MV-4-11 (cell line): ENCODE data around the gene COL19A1.
"Not testable (repeated sequence)": the region's sequence is repeated elsewhere in the genome, so short reads cannot be mapped to it uniquely, and the experiment has no call there.

Experiments used
- DNase-seq: peaks from one replicate; lab custom pipeline; 2025; lab: John Stamatoyannopoulos, UW

The COL19A1 gene

GRCh38 chr6:69965974-69966373 is 99.6 kb downstream of the COL19A1 start:
- not testable (repeated sequence) for DNase-seq

DNA sequence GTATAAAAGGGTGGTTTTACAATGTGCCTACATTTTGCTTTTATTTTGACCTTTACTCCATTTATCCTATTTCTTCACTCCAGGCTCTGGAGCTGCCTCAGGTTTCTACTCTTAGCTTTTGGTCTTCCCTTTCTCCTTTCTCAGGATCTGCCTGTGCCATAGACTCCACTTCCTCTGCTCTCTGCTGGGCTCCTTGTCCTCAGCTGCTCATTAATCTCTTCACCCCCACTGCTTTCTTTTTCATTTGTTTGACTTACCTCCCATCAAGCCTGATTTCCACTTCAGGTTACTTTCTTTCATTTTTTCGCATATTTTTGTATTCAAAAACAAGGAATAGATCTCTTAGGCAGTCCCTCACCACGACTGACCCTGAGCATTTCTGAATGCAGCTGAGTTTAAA is 106.8 kb downstream of the COL19A1 start:
- no peak for DNase-seq

DNA sequence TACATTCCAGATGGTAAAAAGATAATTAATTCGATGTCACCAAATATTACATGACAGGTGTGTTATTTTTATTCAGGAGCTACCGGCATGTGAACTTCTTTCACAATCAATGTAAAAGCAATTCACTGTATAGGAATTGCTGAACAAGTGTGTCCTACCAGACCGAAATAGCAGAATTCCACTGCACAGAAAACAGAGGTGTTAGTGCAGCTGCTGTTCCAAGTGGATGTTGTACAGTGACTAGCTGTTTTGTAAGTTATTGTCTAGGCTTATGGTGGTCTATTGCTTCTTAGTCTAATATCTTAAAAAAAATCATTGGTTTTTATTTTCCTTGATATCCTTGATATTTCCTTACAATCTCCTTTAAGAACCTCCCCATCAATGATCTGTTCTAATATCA is 107.4 kb downstream of the COL19A1 start:
- DNase-seq, result no peak

DNA sequence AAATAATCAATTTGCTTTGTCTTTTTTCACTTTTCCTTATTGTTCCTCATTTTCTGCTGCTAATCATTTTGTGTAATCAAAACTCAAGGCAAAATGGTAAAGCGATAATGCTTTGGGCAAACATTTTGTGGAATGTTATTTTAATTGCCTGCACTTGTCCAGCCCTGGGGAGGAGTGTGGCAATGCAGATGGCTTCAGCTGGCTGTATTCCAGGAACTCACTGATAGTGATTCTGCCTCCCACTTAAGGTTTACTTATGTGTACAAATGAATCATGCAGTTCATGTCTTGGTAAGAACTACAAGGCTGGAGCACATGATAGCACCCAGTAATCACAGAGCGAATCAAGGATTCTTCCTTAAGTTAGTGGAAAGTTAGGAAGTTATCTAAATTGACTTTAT is 107.8 kb downstream of the COL19A1 start:
- DNase-seq, result no peak

- DNase-seq, result no peak
Observed at GRCh38 chr6:69976591-69977090, 110.3 kb downstream of the COL19A1 start.

GRCh38 chr6:69980624-69981023 is 114.3 kb downstream of the COL19A1 start:
- DNase-seq, result no peak

- no peak for DNase-seq
Observed at GRCh38 chr6:69984506-69984905, 118.2 kb downstream of the COL19A1 start.

DNA sequence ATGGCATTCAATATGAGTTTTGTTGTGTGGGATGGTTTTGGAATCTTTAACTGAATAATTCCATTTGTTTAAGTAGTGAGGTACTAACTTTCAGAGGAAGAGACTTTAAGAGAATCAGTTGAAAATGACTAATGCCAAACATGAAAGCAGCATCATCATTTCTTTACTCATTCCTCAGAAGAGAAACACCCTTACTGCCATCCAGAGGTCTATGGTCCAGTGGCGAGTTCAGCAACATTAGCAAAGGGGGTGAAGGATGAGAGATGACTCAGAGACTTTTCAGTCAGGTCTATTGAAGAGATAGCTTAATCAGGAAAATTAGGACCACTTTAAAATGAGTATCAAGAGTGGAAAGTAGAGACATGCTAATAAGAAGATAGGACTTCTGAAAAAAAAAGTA is 118.8 kb downstream of the COL19A1 start:
- no peak for DNase-seq

- no peak for DNase-seq
Observed at GRCh38 chr6:69987550-69987949, 121.2 kb downstream of the COL19A1 start.

GRCh38 chr6:69988458-69989126 is 122.2 kb downstream of the COL19A1 start:
- DNase-seq, result no peak

DNA sequence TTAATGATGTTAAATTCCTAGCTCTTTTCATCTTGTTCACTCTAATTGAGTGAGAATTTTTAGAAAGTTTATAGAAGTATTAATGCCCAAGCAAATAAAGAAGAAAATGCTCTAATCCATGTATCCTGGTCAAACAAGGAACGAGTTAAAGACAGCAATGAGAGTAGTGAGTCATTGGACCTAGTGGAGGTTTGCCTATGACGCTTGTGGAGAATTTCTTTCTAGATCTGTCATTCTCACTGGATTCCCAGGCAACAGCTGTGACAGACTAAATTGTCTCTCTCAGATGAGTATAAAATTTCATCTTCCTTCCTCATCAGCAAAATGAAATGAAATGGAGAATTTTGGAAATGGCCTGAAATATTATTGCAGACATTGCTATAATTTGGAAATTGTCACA is 127.9 kb downstream of the COL19A1 start:
- DNase-seq, result no peak

- no peak for DNase-seq
Observed at GRCh38 chr6:70008189-70008588, 141.8 kb downstream of the COL19A1 start.

GRCh38 chr6:70010339-70010738 is 144.0 kb downstream of the COL19A1 start:
- not testable (repeated sequence) for DNase-seq

DNA sequence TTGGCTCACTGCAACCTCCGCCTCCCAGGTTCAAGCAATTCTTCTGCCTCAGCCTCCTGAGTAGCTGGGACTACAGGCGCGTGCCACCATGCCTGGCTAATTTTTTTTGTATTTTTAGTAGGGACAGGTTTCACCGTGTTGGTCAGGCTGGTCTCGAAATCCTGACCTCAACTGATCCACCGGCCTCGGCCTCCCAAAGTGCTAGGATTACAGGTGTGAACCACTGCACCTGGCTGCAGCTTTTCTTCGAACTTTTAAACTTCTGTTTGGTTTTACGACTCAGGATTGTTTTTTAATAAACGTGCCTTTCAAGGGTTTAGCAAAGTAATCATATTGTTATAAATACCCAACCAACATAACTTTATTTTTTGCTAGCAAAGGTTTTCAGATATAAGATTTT is 156.8 kb downstream of the COL19A1 start:
- DNase-seq, result not testable (repeated sequence)

DNA sequence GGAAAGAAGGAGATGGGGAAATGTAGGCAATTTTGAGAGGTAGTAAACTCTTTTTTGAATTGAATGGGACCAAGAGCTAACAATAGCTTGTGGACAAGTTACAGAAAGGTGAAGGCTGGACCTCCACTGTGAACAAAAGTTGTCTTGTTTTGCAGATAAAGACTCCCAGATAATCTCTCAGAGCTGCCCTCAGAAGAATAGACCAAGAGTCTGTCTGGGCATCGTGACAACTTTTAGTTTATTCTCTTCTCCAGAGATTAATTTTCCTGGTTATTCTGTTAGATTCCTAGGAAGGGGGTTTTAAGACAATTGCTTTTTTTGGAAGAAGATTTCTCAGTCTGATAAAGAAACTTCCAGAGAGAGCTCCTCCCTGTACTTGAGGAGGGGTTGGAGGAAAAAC is 161.9 kb downstream of the COL19A1 start:
- DNase-seq, result no peak

DNA sequence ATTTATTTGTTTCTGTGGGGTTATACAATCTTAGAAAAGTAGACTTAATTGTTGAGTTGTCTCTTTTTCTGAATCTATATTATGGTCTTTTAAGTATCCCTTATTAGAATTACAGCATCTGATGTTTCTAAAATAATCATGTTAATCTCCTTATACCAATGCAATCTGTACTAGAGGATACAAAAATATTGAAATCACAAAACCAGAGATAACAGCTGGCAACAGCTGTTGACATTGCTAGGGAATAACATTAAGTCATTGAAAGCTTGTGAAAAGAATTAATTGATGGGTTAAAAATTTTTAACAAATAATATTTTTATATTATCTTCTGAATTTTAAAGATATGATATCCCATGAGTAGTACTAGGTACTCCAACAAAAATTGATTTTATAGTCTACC is 162.6 kb downstream of the COL19A1 start:
- no peak for DNase-seq

- DNase-seq, result no peak
Observed at GRCh38 chr6:70033781-70034180, 167.4 kb downstream of the COL19A1 start.

DNA sequence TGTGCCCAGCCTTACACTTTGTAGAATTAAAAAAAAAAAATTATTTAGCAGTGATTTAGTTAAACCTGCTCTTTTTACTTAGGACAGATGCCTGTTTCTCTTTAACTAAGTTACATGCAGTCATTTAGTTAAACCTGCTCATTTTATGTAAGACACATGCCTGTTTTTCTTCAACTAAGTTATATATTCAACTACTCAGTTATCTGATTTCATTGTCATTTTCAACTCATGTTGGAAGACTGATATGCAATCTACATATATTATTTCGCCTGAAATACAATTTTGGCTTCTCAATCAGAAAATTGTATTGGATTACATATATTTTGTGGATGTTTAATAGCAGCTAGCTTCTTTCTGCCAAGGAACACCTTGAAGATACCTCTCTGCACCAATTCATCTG is 171.1 kb downstream of the COL19A1 start:
- DNase-seq, result no peak

DNA sequence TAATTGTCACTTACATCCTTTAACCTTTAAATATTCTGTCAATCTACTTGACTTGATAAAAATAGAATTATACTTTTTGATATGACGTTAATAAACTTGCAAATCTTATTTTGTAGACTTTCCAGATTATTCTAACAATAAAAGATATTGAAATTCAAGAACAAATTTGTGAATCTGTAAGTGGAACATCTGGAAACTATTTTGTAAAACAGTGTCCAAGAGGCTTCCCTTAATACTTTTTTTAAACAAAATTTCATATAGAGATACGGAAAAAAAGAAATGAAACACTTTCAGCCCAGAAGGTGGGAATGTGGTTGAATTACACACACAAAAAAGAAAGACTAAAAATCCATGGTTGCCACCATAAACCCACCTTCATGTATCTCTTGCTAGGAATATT is 174.4 kb downstream of the COL19A1 start:
- DNase-seq, result no peak

- no peak for DNase-seq
Observed at GRCh38 chr6:70041411-70041810, 175.1 kb downstream of the COL19A1 start.

DNA sequence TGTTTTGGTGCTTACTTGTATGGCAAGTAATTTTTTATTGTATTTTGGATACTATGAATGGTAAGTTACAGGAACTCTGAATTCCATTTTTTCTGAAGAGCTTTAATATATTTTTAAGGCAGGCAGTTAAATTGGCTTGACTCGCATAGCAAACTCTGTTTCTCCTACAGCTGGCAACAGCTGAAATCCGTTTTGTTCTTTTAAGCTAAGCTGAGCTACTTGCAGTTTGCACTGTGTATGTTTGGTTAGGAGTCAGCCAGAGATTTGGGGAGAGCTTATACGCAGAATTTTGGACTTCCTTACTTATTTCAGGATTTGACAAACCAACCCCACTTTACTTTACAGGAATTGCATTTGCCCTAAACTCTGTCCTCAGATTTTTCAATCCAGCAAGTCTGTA is 179.1 kb downstream of the COL19A1 start:
- no peak for DNase-seq

GRCh38 chr6:70051197-70052124 is 185.1 kb downstream of the COL19A1 start:
- no peak for DNase-seq

DNA sequence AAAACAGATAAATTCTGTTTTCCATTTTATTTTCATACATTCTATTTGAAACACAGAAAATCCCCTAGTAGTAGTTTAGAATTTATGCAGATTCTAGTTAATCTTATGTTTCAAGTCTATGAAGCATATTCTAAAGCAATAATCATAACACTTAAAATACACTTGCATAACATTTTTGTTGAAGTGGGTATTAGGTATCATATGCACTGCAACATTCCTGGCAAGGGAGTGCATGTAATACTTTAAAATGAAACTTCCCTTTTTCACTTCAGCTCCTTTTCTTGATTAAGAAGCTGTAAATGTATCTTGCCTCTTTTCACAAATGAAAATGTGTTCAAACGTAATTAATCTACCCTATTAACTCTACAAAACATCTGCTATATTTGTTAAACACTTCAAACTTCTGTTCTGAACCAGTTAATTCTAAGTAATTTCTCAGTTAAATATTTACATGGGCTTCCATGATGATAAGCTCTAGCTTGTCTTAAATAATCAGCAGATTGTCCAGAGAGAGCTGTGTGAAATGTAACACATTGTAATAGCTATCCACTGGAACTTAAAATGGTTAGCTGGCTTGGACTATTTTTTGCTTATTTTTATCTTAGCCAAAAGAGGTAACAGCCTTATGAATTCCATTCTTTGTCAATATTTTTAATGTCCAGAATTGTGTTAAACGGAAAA is 192.8 kb downstream of the COL19A1 start:
- peak; percentile 27 for DNase-seq
